ENCODE results near the gene PDE1A. TPM values are rescaled to one million over a fixed set of nuclear protein-coding genes. Genes with fewer than 3 reads are reported as not detected.

The PDE1A gene
- polyA plus RNA-seq, 1 of the 3 experiments (the other 2 are of a cell fraction), result 0.08 TPM

- Histone ChIP-seq H3K4me2 (no peak overlapping the region), H3K4me3 (ENCODE audit: low read depth in 2 of 2, low read length in 1 of 2) (no peak overlapping the region), H4K20me1 (ENCODE audit: insufficient read depth) (no peaks in the 10 kb centered on the region), H3K79me2 (ENCODE audit: insufficient read depth) (no peaks in the 10 kb centered on the region), H3K4me1 (ENCODE audit: control insufficient read depth in 1 of 2, insufficient read depth in 2 of 2, low read depth in 1 of 2, low read length in 1 of 2) (no peaks in the 10 kb centered on the region), H3F3A (replicated peaks; ENCODE audit: insufficient read depth) (no peaks in the 10 kb centered on the region), H3K9me2 (no peaks in the 10 kb centered on the region), H3K27me3 (ENCODE audit: insufficient read depth) (no peaks in the 10 kb centered on the region), H2AFZ (ENCODE audit: low read depth) (no peak overlapping the region; the same call in 1 of the 2 replicates), H3K9me3 (no peaks in the 10 kb centered on the region), H3K27ac (ENCODE audit: low read depth in 2 of 2, low read length in 1 of 2) (no peak overlapping the region), H3K9ac (no peak overlapping the region), H3K36me3 (replicated peaks in 1 of 2; ENCODE audit: control insufficient read depth in 1 of 2, insufficient read depth in 2 of 2, low read length in 1 of 2) (no peaks in the 10 kb centered on the region)
- WGBS (ENCODE audit: low lambda C conversion rate), result 67% methylated on average over 1 of the region's 1 CpG
- ChIA-PET POLR2A (no interaction called here), CTCF (no interaction called here)
- TF ChIP-seq TAF1 (IDR thresholded peaks at IDR 0.05; ENCODE audit: borderline replicate concordance, low read depth, low read length), result no peak
- TF ChIP-seq RFX5 (IDR thresholded peaks at IDR 0.05; ENCODE audit: low read length), result no peak
- TF ChIP-seq FOXM1 (IDR thresholded peaks at IDR 0.05; ENCODE audit: low read depth), result no peak
- no peak for DNase-seq
Observed at GRCh38 chr2:182463760-182464159, 36.9 kb upstream of the PDE1A start.

DNA sequence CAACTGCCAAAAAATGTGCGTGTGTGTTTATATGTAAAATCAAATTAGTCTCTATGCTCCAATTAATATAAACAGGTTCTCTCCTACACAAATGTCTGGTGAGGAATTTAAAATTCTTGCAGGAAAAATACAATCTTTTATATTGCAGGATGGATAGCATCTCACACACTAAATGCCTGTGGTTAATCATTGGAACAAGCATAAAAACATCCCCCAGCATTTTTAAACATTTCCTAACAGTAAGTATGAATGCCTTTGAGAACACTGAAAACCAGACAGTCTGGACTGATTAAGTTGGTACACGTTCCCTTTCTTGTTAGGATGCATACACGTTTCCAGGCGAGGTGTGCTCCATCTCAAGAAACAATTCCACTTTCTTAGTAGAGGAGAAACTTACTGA lies 29.9 kb upstream of the PDE1A start:
- H3K4me2 ChIP-seq, result no peak overlapping the region
- CTCF ChIA-PET, result no interaction called here

More for the DNA sequence above, 29.9 kb upstream of the PDE1A start:
- TF ChIP-seq SIN3A (IDR thresholded peaks at IDR 0.05; ENCODE audit: borderline replicate concordance, low read depth, low read length), result no peak
- TF ChIP-seq, protein P1, sequence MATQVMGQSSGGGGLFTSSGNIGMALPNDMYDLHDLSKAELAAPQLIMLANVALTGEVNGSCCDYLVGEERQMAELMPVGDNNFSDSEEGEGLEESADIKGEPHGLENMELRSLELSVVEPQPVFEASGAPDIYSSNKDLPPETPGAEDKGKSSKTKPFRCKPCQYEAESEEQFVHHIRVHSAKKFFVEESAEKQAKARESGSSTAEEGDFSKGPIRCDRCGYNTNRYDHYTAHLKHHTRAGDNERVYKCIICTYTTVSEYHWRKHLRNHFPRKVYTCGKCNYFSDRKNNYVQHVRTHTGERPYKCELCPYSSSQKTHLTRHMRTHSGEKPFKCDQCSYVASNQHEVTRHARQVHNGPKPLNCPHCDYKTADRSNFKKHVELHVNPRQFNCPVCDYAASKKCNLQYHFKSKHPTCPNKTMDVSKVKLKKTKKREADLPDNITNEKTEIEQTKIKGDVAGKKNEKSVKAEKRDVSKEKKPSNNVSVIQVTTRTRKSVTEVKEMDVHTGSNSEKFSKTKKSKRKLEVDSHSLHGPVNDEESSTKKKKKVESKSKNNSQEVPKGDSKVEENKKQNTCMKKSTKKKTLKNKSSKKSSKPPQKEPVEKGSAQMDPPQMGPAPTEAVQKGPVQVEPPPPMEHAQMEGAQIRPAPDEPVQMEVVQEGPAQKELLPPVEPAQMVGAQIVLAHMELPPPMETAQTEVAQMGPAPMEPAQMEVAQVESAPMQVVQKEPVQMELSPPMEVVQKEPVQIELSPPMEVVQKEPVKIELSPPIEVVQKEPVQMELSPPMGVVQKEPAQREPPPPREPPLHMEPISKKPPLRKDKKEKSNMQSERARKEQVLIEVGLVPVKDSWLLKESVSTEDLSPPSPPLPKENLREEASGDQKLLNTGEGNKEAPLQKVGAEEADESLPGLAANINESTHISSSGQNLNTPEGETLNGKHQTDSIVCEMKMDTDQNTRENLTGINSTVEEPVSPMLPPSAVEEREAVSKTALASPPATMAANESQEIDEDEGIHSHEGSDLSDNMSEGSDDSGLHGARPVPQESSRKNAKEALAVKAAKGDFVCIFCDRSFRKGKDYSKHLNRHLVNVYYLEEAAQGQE (IDR thresholded peaks at IDR 0.05; ENCODE audit: low read depth, low read length), result no peak
- no peak for TF ChIP-seq TEAD4 (IDR thresholded peaks at IDR 0.05; ENCODE audit: borderline replicate concordance, insufficient read depth)
- TF ChIP-seq EZH2phosphoT487 (IDR thresholded peaks at IDR 0.05; ENCODE audit: borderline replicate concordance, low read depth), result no peak
- TF ChIP-seq RXRA (IDR thresholded peaks at IDR 0.05; ENCODE audit: borderline replicate concordance, low read depth), result no peak
- TF ChIP-seq NRF1 (IDR thresholded peaks at IDR 0.05; ENCODE audit: low read depth, low read length), result no peak
- no peak overlapping the region; a peak in 1 of 4 replicates for H3K27ac ChIP-seq (ENCODE audit: low read depth in 2 of 2, low read length in 1 of 2)
- peak overlapping the region; percentile 46; the same call in 1 of the 2 replicates for H2AFZ ChIP-seq (ENCODE audit: low read depth)
- H3K9me2 ChIP-seq, result no peaks in the 10 kb centered on the region
- H3K9me3 ChIP-seq, result no peaks in the 10 kb centered on the region
- WGBS (ENCODE audit: low lambda C conversion rate), result 75% methylated on average over 4 of the region's 4 CpGs
- no peaks in the 10 kb centered on the region for H3F3A ChIP-seq (replicated peaks; ENCODE audit: insufficient read depth)
- no peak overlapping the region for H3K9ac ChIP-seq
- H4K20me1 ChIP-seq (ENCODE audit: insufficient read depth), result no peaks in the 10 kb centered on the region
- no peaks in the 10 kb centered on the region for H3K36me3 ChIP-seq (replicated peaks in 1 of 2; ENCODE audit: control insufficient read depth in 1 of 2, insufficient read depth in 2 of 2, low read length in 1 of 2)
- H3K27me3 ChIP-seq (ENCODE audit: insufficient read depth), result no peaks in the 10 kb centered on the region
- no peaks in the 10 kb centered on the region; a peak in 1 of 4 replicates for H3K4me1 ChIP-seq (ENCODE audit: control insufficient read depth in 1 of 2, insufficient read depth in 2 of 2, low read depth in 1 of 2, low read length in 1 of 2)
- no peak for DNase-seq
- no peaks in the 10 kb centered on the region for H3K79me2 ChIP-seq (ENCODE audit: insufficient read depth)
- H3K4me3 ChIP-seq (ENCODE audit: low read depth in 2 of 2, low read length in 1 of 2), result no peak overlapping the region
- POLR2A ChIA-PET, result no interaction called here

All from SK-N-SH (cell line).